HG03066 (cell line): Measurements from ENCODE around the gene AGAP5.
"Not testable (repeated sequence)": the region's sequence is repeated elsewhere in the genome, so short reads cannot be mapped to it uniquely, and the experiment has no call there.

Source experiments
- ATAC-seq: cut with Tn5 transposase; IDR thresholded peaks from one replicate; pipeline ENCODE4 v1.9.1; 2021; ENCODE audit warnings: low read depth; ENCODE audit not compliant: unreplicated experiment

The AGAP5 gene

DNA sequence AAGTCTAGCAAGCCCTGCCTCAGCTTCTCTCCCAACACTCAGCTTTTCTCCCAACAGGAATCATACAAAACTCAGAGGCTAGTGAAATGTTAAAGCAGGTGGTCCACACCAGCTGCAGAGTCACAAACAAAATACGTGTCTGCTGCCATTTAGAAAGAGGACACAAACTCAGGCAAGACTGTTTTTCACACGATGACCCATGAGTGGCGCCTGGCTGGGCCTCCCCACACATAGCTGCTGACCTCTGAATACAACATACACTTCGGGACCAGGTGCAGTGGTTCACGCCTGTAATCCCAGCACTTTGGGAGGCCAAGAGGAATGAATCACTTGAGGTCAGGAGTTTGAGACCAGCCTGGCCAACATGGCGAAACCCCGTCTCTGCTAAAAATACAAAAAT, 35.2 kb downstream of the AGAP5 start:
- ATAC-seq: not testable (repeated sequence)

DNA sequence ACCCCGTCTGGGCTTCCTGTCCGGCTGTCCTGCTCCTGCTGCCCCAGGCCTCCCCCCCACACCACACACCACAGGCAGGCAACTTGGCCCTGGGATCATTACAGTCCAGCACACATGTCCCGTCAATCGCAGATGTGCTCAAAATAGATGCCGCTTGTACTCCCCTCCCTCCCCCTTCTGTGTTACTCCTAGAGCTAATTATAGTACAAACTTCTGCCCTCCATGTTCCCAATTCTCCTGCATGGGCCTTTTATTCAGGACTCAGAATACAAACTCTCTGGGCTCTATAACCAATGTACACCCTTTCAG, 42.0 kb downstream of the AGAP5 start, which contains the start of gene SYNPO2L:
SYNPO2L (minus strand) TSS at position 40 of the 309 bp plus-strand sequence. CDS start 107 bp downstream, outside the sequence.
- no peak for ATAC-seq

DNA sequence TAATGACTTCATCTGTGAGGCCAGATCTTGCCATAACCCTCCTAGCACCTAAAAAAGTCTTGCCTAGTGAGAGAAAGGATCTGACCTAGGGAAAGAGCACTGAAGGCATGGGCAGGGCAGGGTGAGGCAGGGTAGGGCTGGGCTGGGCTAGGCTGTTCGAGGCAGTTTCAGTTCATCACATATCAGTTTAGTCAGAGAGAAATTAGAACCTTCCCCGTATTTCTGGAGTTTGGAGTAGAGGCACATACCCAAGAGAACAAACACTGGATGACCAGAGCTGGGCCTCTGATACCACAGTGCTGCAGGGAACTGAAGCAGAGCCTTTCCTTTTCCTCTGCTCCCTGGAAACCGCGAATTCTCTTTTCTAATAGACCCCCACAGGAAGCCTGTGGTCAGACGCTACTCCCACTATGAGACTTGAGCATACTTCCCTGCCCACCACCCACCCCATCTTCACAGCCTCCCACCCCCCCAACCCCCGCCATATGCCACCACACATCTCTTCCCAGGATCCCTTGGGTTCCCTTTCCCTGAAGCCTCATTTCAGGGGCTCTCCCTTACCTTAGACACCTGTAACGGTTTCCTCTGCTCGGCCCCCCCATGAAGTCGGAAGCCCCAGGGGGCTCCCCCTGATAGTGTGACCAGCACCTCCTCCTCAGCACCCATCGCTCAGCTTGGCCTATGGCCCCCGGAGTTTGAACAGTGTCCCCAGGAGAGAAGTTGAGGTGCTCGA, 42.5 kb downstream of the AGAP5 start:
- ATAC-seq: no peak

DNA sequence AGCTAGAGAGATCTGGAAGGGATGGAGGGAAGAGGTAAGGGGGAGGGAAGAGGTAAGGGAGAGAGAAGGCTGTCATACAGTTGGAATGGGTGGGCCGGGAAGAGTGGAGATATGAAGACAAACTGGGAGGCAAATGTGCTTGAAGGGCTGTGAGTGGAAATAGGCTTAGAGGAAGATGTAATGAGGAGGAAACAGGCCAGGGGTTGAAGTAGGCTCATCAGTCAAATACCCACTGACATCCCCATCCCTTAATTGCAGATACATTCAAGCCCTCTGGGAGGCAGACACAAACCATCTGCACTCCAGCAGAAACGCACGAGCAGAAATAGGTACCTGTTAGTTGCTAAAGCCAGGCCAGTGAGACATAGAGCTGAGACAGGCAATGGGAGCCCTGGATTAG, 44.2 kb downstream of the AGAP5 start:
- ATAC-seq: no peak

DNA sequence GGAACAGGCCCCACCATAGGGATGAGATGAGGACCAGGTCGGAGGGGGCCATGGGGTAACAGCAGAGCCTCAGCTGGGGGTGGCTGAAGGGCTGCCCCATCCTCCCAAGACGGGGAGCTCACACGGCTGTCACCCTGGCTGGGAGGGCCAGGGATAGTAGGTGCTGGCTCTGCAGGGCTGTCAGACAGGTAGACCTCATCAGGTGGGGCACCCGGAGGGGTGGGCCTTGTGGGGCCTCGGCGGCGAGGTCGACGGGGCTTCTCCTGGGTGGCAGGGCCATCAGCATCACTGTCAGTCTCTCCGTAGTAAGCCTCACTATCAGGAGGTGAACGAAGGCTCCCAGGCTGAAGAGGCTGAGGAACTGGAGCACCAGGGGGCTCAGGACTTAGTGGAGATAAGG, 44.7 kb downstream of the AGAP5 start:
- no peak for ATAC-seq

DNA sequence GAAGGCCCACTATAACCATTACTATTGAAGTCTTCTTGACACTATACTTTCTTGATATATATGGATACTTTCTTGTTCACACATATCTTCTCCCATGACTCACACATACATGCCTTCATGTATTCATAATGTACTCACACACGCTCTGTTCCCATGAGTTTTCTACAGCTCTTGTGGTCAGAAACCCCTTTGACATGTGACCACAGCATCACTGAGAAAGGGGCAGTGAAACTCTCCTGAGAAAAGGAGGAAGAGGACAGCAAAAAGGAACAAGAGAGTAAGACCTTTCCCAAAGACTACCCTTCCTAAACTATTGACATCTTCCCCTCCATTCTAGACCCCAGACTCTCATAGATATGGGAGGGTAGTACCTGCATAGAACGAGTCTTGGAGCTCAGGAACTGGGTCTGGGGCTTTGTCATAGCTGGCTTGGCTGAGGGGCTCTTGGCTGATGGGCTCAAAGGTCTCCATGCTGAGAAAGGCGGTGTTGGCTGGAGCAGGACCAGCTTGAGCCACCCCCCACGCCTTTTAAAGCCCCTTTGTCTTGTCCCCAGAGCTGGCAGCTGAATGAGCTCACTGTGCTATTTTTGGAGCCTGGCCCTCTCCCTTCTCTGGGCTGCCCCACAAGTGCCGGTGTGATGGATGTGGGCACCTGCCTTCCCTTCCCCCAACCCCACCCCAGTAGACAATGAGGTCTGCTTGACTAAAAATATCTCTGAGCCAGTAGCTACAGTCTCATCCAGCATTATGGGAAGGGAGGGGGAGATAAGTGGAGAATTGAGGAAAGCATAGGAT, 47.2 kb downstream of the AGAP5 start:
- ATAC-seq: no peak

DNA sequence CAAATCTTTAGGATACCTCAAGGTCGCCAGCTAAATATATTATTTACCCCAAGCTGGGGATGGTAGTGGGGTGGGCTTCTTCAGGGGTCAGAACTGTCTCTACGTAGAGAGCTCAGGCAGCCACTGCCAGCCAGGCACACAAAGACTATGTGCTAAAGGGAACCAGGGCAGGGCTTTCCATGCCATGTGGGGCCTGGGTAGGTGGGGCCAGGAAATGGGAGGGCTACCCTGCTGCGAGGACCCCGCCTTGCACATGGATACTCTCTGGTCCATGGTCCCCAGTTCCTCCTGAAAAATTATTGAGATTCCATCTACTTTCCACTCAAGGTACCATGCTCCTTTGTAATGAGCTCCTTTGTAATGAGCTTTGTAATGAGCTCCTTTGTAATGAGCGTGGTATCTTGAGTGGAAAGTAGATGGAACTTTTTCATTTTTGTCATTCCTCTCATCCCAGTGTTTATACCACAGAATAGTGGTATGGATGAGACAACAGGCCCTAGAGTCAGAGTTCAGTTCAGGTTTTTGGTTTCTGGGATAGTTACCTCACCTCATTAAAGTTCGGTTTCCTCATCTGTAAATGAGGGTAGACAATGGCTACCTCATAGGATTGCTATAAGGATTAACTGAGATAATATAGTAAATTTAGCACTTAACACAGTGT, 47.9 kb downstream of the AGAP5 start:
- no peak for ATAC-seq

DNA sequence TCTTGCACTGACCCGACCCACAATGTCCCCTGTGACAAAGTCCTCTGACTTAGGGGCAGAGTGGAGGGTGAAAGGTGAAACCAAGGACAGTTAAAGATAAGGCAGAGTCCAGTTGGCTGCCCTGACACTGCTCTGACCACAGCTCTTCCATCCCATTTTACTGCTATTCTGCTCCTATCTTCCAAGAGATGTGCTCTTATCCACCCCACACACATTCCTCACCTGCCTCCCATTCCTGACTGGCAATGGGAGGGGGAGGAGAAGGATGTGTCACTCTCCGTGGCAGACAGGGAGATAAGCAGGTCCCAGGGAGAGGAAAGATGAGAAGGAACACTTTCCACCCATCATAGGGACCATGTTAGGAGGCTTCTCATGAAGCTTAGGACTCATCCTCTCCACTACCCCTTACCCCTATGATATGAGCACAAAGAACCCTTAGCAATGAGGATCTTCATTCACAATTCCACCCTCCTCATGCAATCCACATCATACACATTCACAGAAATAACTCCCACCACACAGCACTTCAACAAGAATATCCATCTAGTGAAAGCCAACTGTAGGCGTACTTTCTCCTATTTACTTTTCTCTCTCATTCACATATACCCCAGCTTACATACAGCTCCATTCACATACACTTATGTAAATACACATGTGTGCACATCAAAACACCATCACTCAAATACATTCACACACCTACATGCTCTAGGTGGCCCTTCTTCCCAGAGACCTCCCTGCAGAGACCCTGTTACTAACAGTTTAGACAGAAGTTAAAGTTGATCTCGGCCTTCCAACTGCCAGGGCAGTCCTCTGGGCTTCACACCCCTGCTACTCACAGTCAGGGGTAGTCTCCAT, 48.7 kb downstream of the AGAP5 start:
- ATAC-seq: no peak

DNA sequence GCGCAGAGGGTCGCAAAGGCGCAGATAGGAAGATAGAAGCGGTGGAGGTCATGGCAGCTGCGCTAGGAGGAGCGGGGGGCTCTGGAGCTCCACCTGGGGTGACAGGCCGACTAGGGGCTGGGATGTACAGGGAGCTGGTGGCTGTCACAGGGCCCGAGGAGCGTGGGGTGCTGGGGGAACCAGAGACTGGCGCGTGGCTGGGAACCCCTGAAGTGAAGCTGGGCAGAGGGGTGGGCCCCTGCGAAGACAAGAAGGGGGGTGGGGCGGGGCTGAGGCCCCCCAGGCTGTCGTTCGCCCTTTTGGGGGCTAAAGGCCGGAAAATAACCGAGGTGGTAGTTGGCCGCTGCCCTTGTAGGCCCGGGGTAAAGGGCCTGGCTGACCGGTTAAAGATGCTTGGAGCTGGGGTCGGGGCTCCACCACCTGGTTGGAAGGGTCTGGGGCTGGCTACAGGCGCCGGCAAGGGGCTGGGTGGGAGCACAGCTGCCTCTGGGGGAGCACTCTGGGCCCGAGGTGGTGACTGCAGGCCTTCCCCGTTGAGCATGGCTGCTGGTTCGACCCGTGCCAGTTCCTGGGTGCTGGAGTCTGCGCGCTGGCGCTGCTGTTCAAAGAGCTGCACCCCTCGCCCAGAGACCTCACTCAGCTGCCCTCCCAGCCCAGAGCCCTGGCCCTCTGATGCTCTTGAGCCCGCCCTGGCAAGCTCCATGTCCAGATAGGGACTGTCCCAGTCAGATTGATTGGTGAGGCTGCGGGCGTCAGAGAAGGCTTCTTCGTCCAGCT, 49.8 kb downstream of the AGAP5 start:
- ATAC-seq: no peak

DNA sequence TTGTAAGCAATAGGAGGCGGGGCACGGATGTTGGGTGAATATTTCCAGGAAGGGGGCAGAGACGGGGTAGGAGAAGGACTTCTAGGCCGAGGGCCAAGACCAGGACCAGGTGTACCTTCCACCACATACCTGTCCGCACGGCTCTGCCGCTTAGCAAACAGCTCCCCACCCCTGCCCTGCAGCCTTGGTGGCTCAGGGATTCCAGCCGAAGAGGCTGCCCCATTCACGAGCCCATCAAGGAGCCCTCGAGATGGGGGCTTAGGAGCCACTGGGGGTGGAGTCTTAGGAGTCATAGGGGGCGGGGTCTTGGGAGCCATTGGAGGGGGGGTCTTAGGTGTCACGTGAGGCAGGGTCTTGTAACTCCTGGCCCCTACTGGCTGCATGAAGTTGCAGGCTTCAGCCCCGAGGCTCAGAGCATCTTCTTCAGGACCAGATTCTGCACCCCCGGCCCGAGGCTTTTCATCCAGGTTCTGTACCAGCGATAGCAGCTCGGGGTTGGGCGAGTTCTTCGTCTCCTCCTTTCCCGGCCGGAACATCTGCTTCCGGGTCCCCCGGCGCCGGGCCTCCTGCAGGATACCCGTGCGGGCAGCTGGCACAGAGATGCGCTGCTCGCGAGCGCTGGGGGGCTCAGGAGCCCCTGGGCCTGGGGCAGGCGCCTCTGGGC, 50.6 kb downstream of the AGAP5 start:
- no peak for ATAC-seq

DNA sequence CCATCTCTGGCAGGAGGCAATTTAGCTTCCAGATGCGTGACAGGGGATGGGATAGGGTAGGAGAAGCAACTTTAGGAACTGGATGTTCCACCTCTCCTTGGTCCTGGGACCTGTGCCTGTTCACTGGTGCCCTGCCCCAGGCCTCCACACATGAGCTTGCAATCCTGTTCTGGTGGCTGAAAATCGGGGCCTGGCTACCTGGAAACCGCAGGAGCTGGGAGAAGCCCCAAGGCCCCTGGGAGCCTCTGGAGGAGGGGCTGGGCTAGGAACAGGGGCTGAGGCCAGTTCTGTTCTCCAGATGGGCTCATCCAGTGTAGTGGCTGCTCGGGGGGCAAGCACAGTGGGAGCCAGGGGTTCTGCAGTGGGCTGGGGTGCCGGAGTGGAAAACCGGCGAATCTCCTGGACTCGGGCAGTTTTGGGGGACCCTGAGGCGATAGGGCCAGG, 51.3 kb downstream of the AGAP5 start:
- ATAC-seq: no peak

DNA sequence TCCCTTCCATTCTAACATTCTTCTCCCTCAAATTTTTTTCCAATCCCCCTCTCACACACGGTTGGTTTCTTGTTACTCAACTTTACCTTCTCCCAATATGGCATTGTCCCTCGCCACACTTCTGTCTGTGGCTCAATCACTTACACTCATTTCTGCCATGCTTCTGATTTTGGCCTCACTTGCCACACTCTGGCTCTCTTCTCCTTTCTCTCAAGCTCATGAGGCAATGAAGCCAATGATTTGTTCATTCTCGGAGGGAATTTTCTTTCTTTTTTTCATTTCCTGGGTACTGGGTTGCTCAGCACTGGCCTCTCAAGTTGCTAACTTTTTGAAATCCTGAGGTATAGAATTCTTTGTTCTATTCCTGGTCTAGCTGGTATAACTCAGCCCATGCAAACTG, 52.7 kb downstream of the AGAP5 start:
- ATAC-seq: no peak

DNA sequence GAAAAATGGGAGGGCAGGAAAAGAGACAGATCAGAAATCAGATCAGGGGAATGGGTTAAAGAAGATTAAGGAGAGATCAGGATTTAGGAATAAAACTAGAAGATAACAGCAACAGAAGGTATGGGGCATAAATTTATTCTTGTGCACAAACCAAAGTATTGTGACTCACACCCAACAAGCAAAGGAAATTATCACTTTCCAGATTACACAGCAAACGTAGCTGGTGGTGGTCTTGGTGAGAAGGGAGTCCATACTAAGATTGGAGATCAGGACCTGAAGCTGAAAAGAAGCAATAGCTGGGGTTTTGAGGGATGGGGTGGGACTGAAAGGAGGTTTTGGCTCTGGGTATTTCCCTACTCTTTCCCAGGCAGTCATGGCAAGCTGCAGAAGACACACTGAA, 53.1 kb downstream of the AGAP5 start:
- ATAC-seq: no peak

DNA sequence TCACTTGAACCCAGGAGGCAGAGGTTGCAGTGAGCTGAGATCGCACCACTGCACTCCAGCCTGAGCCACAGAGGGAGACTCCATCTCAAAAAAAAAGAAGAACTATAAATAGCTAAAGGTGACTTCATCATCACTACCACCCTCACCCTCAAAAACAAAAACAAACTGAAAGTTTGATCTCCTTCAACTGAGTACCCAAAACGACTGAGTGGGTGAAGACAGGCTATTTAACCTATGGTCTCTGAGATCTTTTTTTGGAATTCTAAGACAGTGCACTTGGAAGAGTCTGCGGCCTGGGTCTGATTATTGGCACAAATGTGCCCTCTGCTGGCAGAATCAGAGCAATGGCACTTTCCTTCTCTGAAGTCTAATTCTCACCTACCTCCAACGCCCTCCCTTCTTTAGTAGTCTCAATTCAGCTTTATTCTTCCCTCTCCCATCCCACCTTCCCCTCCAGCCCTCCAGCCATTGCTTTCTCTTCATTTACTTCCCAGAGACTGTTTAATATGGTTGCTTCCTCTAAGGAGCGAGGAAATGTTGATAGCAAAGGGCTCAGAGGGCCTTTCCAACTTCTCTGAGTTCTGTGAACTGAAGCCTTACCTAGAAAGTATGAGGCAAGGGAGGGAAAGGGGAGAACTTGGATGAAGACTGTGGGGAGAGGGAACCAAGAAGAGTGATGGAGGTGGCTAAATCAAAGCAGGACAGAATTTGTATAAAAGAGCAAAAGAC, 53.7 kb downstream of the AGAP5 start:
- peak; percentile 72 for ATAC-seq

DNA sequence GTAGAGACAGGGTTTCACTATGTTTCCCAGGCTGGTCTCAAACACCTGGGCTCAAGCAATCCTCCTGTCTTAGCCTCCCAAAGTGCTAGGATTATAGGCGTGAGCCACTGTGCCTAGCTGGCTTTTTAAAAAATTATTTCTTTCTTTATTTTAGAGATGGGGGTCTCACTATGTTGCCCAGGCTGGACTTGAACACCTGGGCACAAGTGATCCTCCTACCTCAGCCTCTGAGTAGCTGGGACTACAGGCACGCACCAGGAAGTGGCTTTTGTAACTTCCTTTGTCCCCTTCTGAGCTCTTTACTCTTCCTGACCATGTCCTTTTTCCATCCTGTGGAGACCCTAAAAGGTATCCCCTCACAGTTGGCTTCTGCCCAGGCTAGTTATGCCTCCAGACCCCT, 54.5 kb downstream of the AGAP5 start:
- no peak for ATAC-seq

DNA sequence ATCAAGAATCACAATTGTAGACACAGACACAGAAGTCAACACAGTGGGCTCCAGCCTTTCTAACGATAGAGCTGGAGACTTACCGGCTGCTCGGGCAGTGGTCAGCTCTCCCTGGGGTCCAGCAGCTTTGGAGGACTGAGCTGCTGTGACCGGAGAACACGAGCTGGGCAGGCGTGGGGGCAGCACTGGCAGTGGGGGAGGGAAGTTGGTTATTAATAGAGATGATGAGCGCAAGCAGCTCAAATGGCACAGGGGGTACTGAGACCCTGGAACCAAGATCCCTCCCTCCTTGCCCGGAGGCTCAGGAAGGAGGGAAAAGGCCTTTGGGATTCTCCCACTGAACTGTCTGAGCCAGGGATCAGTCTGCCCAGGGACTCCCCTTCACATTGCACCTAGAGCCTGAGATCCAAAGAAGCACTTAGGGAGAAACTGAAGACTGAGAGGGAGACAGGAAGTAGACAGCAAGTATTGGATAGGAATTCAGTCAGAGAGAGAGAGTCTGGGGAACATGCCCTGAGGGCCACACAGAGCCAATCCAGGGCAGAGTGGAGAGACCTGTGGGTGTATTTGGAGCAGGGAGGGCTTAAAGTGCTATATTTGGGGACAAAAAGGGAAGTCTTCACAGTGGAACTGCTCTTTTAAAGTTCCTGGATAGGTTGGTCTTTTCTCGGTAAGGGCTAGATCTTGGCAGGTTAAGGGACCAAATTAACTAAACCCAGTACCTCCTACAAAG, 56.4 kb downstream of the AGAP5 start, which contains the start of gene MYOZ1:
MYOZ1 (minus strand) TSS at position 147 of the 733 bp plus-strand sequence. CDS start 1,457 bp downstream, outside the sequence.
- ATAC-seq: no peak

DNA sequence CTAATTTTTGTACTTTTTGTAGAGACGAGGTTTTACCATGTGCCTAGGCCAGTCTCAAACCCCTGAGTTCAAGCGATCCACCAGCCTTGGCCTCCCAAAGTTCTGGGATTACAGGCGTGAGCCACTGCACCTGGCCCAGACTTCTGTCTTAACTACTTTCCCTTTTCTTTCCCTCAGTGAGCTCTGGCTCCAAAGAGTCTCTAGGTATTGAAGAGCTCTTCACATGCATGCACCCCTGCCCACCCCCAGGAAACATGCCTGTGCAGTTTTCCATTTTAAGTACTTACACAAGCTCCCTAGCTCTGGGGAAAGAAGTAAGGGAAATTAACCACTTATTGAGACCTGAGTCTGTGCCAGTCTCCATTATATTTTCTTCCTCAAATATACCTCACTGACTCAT, 58.6 kb downstream of the AGAP5 start:
- ATAC-seq: no peak

DNA sequence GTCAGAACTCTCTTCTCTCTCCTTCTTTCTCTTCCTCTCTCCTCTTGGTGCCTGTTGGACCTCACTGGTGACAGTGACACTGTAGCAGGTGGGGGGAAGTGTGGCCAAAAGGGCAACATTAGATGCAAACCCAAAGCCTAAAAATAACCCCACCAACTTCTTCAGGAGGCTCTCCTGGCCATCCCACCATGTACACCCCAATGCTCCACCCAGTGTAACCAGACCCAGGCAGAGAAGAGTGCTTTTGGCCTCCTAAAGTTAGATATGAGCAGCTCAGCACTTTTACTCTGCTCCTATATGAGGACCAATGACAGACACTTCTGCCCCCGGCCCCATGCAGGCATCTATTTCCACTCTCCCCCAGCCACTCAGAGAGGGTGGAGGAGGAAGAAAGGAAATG, 62.1 kb downstream of the AGAP5 start:
- no peak for ATAC-seq
